ENCODE results near the gene SETD7.

SETD7 gene

GRCh38 chr4:139556071-139556723 lies at the start of gene SETD7:
Gene SETD7, minus strand, starts transcription at chr4:139556219. Its CDS starts 82 bp downstream, at chr4:139556137.
- peak; percentile 84 for DNase-seq (ENCODE audit: low spot score)
- no peak for FAIRE-seq

GRCh38 chr4:139605516-139605915 lies 49.5 kb upstream of the SETD7 start:
- no peak for DNase-seq (ENCODE audit: low spot score)
- no peak for FAIRE-seq

GRCh38 chr4:139603576-139604410 lies 47.8 kb upstream of the SETD7 start:
- no peak for FAIRE-seq
- DNase-seq (ENCODE audit: low spot score), result peak; percentile 51

GRCh38 chr4:139602776-139603360 lies 46.8 kb upstream of the SETD7 start:
- DNase-seq (ENCODE audit: low spot score) (no peak), FAIRE-seq (no peak)

- DNase-seq (ENCODE audit: low spot score), result no peak
These were observed 44.6 kb upstream of the SETD7 start for GRCh38 chr4:139600662-139601061.

GRCh38 chr4:139599594-139600374 lies 43.8 kb upstream of the SETD7 start:
- peak; percentile 54 for DNase-seq (ENCODE audit: low spot score)
- no peak for FAIRE-seq

More at GRCh38 chr4:139600662-139601061, 44.6 kb upstream of the SETD7 start:
- no peak for FAIRE-seq

GRCh38 chr4:139599076-139599475 lies 43.1 kb upstream of the SETD7 start:
- FAIRE-seq, result no peak
- no peak for DNase-seq (ENCODE audit: low spot score)

- FAIRE-seq, result no peak
- no peak for DNase-seq (ENCODE audit: low spot score)
These were observed 40.8 kb upstream of the SETD7 start for GRCh38 chr4:139596684-139597279.

- no peak for FAIRE-seq
- DNase-seq (ENCODE audit: low spot score), result peak; percentile 32
These were observed 40.1 kb upstream of the SETD7 start for GRCh38 chr4:139596034-139596683.

GRCh38 chr4:139594591-139595185 lies 38.7 kb upstream of the SETD7 start:
- no peak for FAIRE-seq
- DNase-seq (ENCODE audit: low spot score), result no peak

GRCh38 chr4:139593091-139593564 lies 37.1 kb upstream of the SETD7 start:
- DNase-seq (ENCODE audit: low spot score), result peak; percentile 54
- no peak for FAIRE-seq

- FAIRE-seq (no peak), DNase-seq (ENCODE audit: low spot score) (no peak)
These were observed 33.5 kb upstream of the SETD7 start for GRCh38 chr4:139589336-139590018.

GRCh38 chr4:139587446-139587845 lies 31.4 kb upstream of the SETD7 start:
- no peak for FAIRE-seq

GRCh38 chr4:139585473-139585872 lies 29.5 kb upstream of the SETD7 start:
- no peak for FAIRE-seq
- no peak for DNase-seq (ENCODE audit: low spot score)

More at GRCh38 chr4:139587446-139587845, 31.4 kb upstream of the SETD7 start:
- no peak for DNase-seq (ENCODE audit: low spot score)

- FAIRE-seq, result no peak
- DNase-seq (ENCODE audit: low spot score), result no peak
These were observed 28.8 kb upstream of the SETD7 start for GRCh38 chr4:139584784-139585183.

GRCh38 chr4:139584013-139584412 lies 28.0 kb upstream of the SETD7 start:
- FAIRE-seq, result no peak
- DNase-seq (ENCODE audit: low spot score), result no peak

- FAIRE-seq (no peak), DNase-seq (ENCODE audit: low spot score) (no peak)
These were observed 26.0 kb upstream of the SETD7 start for GRCh38 chr4:139582044-139582443.

- FAIRE-seq, result no peak
- DNase-seq (ENCODE audit: low spot score), result no peak
These were observed 25.1 kb upstream of the SETD7 start for GRCh38 chr4:139581096-139581495.

- no peak for FAIRE-seq
- DNase-seq (ENCODE audit: low spot score), result peak; percentile 48
These were observed 20.2 kb upstream of the SETD7 start for GRCh38 chr4:139576219-139576618.
